Measurements from ENCODE around the gene XCL1. TPM values are rescaled to one million over a fixed set of nuclear protein-coding genes. Genes with fewer than 3 reads are reported as not detected.
"Not testable (repeated sequence)": the region's sequence is repeated elsewhere in the genome, so short reads cannot be mapped to it uniquely, and the experiment has no call there.

Gene XCL1
- total RNA-seq, 2 donors from 2014 or later, result 0.75 to 1.4 TPM

DNA sequence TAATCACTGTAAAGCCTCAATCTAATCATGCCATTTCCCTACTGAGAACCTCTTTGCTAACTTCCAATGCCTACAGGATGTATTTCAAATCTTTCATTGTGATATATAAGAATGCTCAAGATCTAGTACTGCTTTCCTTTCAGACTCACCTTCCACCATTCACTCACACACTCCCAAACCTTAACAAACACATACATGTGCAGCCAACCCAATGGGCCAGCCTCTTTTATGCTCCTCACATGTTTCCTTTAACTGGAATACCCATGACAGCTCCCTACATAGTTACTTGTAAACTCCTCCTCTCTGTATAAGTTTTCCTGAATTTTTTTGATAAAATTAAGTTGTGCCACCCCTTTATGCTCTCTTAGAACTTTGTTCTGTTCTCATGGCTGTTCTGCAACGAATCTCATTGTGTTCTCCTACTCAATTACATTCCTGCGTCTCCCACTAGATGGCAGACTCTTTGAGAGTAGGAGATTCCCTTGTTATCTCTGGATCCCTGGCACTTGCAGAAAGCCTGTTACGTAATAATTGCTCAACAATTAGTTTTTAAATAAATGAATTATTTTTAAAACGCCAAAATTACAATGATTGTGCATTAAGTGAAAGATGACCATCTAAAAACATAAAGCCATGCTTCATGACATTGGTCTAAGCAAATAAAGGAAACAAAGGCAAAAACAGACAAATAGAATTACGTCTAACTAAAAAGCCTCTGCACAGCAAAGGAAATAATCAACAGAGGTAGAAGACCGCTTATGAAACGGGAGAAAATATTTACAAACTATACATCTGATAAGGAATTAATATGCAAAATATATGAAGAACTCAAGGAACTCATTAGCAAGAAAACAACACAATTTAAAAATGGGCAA is 30.5 kb upstream of the XCL1 start:
- not testable (repeated sequence) for H3K4me1 Mint-ChIP-seq; H3K9me3 ChIP-seq (ENCODE audit: control insufficient read depth, low read length); H3K27me3 ChIP-seq (ENCODE audit: control insufficient read depth, insufficient read depth, low read length, poor library complexity, severe bottlenecking); H3K36me3 Mint-ChIP-seq (ENCODE audit: low read depth); H3K4me3 ChIP-seq (ENCODE audit: low read length); H3K27me3 Mint-ChIP-seq (ENCODE audit: insufficient read depth); H3K9ac ChIP-seq (ENCODE audit: extremely low read depth, low read length, poor library complexity, severe bottlenecking); H3K36me3 ChIP-seq (ENCODE audit: control insufficient read depth, insufficient read depth, low read length); H3K4me3 Mint-ChIP-seq; H3K4me1 ChIP-seq (ENCODE audit: control insufficient read depth, insufficient read depth, low read length); H3K27ac ChIP-seq (ENCODE audit: low read depth, low read length); H3K27ac Mint-ChIP-seq
- TF ChIP-seq, protein P1, sequence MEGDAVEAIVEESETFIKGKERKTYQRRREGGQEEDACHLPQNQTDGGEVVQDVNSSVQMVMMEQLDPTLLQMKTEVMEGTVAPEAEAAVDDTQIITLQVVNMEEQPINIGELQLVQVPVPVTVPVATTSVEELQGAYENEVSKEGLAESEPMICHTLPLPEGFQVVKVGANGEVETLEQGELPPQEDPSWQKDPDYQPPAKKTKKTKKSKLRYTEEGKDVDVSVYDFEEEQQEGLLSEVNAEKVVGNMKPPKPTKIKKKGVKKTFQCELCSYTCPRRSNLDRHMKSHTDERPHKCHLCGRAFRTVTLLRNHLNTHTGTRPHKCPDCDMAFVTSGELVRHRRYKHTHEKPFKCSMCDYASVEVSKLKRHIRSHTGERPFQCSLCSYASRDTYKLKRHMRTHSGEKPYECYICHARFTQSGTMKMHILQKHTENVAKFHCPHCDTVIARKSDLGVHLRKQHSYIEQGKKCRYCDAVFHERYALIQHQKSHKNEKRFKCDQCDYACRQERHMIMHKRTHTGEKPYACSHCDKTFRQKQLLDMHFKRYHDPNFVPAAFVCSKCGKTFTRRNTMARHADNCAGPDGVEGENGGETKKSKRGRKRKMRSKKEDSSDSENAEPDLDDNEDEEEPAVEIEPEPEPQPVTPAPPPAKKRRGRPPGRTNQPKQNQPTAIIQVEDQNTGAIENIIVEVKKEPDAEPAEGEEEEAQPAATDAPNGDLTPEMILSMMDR (conservative IDR thresholded peaks at IDR 0.05), result peak; percentile 74
- 0 to 49% methylated on average over 1 to 5 of the region's 7 CpGs for WGBS, 2 experiments (ENCODE audit: insufficient coverage in 1 of 2, insufficient read length in 1 of 2)
- DNase-seq, result peak; percentile 57
- peaks cover 23% of the 10 kb centered on the region for H3K9me3 Mint-ChIP-seq

DNA sequence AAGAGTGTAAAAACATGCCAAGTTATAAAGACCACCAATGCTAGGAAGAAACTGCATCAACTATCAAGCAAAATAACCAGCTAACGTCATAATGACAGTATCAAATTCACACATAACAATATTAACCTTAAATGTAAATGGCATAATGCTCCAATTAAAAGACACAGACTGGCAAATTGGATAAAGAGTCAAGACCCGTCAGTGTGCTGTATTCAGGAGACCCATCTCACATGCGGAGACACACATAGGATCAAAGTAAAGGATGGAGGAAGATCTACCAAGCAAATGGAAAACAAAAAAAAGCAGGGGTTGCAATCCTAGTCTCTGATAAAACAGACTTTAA is 29.9 kb upstream of the XCL1 start:
- WGBS, 2 experiments (ENCODE audit: insufficient coverage in 1 of 2, insufficient read length in 1 of 2), result 85 to 87% methylated on average over 3 of the region's 3 CpGs
- H3K36me3 Mint-ChIP-seq (ENCODE audit: low read depth); H3K36me3 ChIP-seq (ENCODE audit: control insufficient read depth, insufficient read depth, low read length); H3K27me3 ChIP-seq (ENCODE audit: control insufficient read depth, insufficient read depth, low read length, poor library complexity, severe bottlenecking); H3K4me1 Mint-ChIP-seq; DNase-seq; H3K4me1 ChIP-seq (ENCODE audit: control insufficient read depth, insufficient read depth, low read length); H3K27ac Mint-ChIP-seq; H3K9ac ChIP-seq (ENCODE audit: extremely low read depth, low read length, poor library complexity, severe bottlenecking); H3K27me3 Mint-ChIP-seq (ENCODE audit: insufficient read depth); H3K4me3 ChIP-seq (ENCODE audit: low read length); H3K9me3 ChIP-seq (ENCODE audit: control insufficient read depth, low read length); H3K4me3 Mint-ChIP-seq; H3K27ac ChIP-seq (ENCODE audit: low read depth, low read length): not testable (repeated sequence)
- peaks cover 23% of the 10 kb centered on the region for H3K9me3 Mint-ChIP-seq

DNA sequence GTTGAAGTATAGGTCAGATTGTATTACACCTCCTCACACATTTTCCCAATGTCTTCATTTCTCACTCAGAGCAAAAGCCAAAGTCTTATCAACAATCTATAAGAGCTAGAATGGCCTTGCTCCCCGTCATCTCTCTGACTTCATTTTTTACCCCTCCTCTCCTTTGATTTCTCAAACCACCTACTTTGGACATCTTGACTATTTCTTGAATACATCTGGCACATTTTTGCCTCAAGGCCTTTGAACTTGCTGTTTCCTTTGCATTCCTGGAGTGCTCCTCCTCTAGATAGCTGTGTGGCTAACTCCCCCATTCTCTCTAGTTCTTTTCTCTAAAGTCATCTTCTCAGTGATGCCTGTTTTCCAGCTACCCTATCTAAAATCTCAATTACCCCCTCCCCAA is 25.4 kb upstream of the XCL1 start:
- Histone ChIP-seq H3K4me1 (ENCODE audit: control insufficient read depth, insufficient read depth, low read length) (peaks cover 9% of the 10 kb centered on the region), H3K27ac (ENCODE audit: low read depth, low read length) (no peak overlapping the region), H3K9me3 (ENCODE audit: control insufficient read depth, low read length) (no peaks in the 10 kb centered on the region), H3K36me3 (ENCODE audit: control insufficient read depth, insufficient read depth, low read length) (no peaks in the 10 kb centered on the region), H3K4me3 (ENCODE audit: low read length) (no peak overlapping the region), H3K27me3 (ENCODE audit: control insufficient read depth, insufficient read depth, low read length, poor library complexity, severe bottlenecking) (no peaks in the 10 kb centered on the region), H3K9ac (ENCODE audit: extremely low read depth, low read length, poor library complexity, severe bottlenecking) (no peak overlapping the region)
- TF ChIP-seq, protein P1 (conservative IDR thresholded peaks at IDR 0.05), result no peak
- no peak overlapping the region for H3K4me3 Mint-ChIP-seq
- no peak for DNase-seq
- no peak overlapping the region for H3K27ac Mint-ChIP-seq
- WGBS, 2 experiments (ENCODE audit: insufficient coverage in 1 of 2, insufficient read length in 1 of 2), result 87 to 100% methylated on average over 1 of the region's 1 CpG
- H3K9me3 Mint-ChIP-seq, result peaks cover 23% of the 10 kb centered on the region
- H3K4me1 Mint-ChIP-seq, result peaks cover 14% of the 10 kb centered on the region
- no peaks in the 10 kb centered on the region for H3K27me3 Mint-ChIP-seq (ENCODE audit: insufficient read depth)
- peaks cover 6% of the 10 kb centered on the region for H3K36me3 Mint-ChIP-seq (ENCODE audit: low read depth)

All from endodermal cell (in vitro differentiated cells).